Measurements from ENCODE around the gene ELF3. TPM values are rescaled to one million over a fixed set of nuclear protein-coding genes. Genes with fewer than 3 reads are reported as not detected.
A peak's percentile ranks its signal among the peaks of the same experiment; 100 is the strongest.

The ELF3 gene
- total and polyA plus RNA-seq, 2 of the 13 experiments (the other 11 are each of a cell fraction or from before 2014, with no cell fraction given) = 11.5 to 55.1 TPM

DNA sequence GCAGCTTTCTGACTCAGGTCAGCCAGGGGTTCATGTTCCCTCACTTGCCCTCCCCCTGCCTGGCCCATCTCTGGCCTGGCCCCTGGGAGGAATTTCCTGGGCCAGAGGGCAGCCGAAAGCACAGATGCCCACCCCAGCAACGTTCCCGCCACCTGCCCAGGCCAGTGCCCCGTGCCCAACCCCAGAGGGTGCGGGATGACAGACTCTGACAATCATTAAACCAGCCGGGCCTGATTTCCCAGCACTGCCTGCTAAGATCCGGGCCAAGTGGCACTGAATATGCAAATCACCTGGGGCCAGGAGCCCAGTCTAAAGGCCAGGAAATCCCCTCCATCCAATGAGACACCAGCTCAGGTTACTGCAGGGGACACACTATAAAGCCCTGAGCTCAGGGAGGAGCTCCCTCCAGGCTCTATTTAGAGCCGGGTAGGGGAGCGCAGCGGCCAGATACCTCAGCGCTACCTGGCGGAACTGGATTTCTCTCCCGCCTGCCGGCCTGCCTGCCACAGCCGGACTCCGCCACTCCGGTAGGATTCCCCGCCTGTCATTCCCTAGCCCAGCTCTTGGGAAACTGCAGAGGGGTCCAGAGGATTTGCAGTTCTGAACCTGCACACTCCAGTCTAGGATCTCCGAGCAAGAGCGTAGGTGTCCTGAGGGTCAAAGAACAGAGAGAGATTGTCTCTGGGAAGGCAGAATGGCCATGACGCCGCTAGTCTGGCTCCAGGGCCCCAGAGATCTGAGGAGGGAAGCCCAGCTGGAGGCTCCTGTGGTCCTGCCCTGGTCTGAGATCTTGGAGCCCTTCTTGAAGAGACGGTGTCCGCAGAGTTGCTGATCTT, at the start of gene ELF3 (continued):
- TF ChIP-seq, protein P1, sequence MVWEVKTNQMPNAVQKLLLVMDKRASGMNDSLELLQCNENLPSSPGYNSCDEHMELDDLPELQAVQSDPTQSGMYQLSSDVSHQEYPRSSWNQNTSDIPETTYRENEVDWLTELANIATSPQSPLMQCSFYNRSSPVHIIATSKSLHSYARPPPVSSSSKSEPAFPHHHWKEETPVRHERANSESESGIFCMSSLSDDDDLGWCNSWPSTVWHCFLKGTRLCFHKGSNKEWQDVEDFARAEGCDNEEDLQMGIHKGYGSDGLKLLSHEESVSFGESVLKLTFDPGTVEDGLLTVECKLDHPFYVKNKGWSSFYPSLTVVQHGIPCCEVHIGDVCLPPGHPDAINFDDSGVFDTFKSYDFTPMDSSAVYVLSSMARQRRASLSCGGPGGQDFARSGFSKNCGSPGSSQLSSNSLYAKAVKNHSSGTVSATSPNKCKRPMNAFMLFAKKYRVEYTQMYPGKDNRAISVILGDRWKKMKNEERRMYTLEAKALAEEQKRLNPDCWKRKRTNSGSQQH (CRISPR knock-in tag; IDR thresholded peaks at IDR 0.05; ENCODE audit: low read depth) = 0 out of 2 replicates have a peak, but pooled peaks have one; percentile 58
- TF ChIP-seq EHMT2 (IDR thresholded peaks at IDR 0.05; ENCODE audit: borderline replicate concordance, low read depth, low read length) (no peak), ZNF17 (CRISPR knock-in tag; IDR thresholded peaks at IDR 0.05) (no peak), KLF15 (CRISPR knock-in tag; IDR thresholded peaks at IDR 0.05; ENCODE audit: borderline replicate concordance) (no peak), ZBTB8A (CRISPR knock-in tag; IDR thresholded peaks at IDR 0.05; ENCODE audit: borderline replicate concordance, low read depth) (no peak), RARA (CRISPR knock-in tag; IDR thresholded peaks at IDR 0.05) (peak; percentile 13), DNMT3B (CRISPR knock-in tag; conservative IDR thresholded peaks at IDR 0.05) (0 out of 2 replicates have a peak, but pooled peaks have one; percentile 31), MZF1 (CRISPR knock-in tag; IDR thresholded peaks at IDR 0.05; ENCODE audit: borderline replicate concordance) (0 out of 2 replicates have a peak, but pooled peaks have one; percentile 55), NR1H2 (CRISPR knock-in tag; IDR thresholded peaks at IDR 0.05; ENCODE audit: borderline replicate concordance, low read depth) (no peak), SNRNP70 (IDR thresholded peaks at IDR 0.05; ENCODE audit: low read depth, low read length) (no peak), SOX5 (CRISPR knock-in tag; IDR thresholded peaks at IDR 0.05; ENCODE audit: borderline replicate concordance) (peak; percentile 67)
- TF ChIP-seq, protein P2, sequence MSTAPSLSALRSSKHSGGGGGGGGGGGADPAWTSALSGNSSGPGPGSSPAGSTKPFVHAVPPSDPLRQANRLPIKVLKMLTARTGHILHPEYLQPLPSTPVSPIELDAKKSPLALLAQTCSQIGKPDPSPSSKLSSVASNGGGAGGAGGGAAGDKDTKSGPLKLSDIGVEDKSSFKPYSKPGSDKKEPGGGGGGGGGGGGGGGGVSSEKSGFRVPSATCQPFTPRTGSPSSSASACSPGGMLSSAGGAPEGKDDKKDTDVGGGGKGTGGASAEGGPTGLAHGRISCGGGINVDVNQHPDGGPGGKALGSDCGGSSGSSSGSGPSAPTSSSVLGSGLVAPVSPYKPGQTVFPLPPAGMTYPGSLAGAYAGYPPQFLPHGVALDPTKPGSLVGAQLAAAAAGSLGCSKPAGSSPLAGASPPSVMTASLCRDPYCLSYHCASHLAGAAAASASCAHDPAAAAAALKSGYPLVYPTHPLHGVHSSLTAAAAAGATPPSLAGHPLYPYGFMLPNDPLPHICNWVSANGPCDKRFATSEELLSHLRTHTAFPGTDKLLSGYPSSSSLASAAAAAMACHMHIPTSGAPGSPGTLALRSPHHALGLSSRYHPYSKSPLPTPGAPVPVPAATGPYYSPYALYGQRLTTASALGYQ (CRISPR knock-in tag; IDR thresholded peaks at IDR 0.05) = peak; percentile 61; the same call in 1 of the 2 replicates
- TF ChIP-seq, protein P3, sequence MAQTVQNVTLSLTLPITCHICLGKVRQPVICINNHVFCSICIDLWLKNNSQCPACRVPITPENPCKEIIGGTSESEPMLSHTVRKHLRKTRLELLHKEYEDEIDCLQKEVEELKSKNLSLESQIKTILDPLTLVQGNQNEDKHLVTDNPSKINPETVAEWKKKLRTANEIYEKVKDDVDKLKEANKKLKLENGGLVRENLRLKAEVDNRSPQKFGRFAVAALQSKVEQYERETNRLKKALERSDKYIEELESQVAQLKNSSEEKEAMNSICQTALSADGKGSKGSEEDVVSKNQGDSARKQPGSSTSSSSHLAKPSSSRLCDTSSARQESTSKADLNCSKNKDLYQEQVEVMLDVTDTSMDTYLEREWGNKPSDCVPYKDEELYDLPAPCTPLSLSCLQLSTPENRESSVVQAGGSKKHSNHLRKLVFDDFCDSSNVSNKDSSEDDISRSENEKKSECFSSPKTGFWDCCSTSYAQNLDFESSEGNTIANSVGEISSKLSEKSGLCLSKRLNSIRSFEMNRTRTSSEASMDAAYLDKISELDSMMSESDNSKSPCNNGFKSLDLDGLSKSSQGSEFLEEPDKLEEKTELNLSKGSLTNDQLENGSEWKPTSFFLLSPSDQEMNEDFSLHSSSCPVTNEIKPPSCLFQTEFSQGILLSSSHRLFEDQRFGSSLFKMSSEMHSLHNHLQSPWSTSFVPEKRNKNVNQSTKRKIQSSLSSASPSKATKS (CRISPR knock-in tag; IDR thresholded peaks at IDR 0.05) = no peak
- TF ChIP-seq, protein P4, sequence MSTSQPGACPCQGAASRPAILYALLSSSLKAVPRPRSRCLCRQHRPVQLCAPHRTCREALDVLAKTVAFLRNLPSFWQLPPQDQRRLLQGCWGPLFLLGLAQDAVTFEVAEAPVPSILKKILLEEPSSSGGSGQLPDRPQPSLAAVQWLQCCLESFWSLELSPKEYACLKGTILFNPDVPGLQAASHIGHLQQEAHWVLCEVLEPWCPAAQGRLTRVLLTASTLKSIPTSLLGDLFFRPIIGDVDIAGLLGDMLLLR (CRISPR knock-in tag; IDR thresholded peaks at IDR 0.05) = no peak
